CD14-positive monocyte (primary cell): ENCODE data around the gene TTC28. TPM values are rescaled to one million over a fixed set of nuclear protein-coding genes. Genes with fewer than 3 reads are reported as not detected.

Experiments used
- DNase-seq, 3 donors: peaks; one replicate each; pipeline ENCODE4 v3.0.0-alpha.2; 2011 to 2022
- H2AFZ ChIP-seq: 2 replicates; pipeline ENCODE4 v1.6.0; 2012; ENCODE audit warnings: mild to moderate bottlenecking, low read depth, low read length, inconsistent platforms; ENCODE audit not compliant: insufficient read depth, poor library complexity, severe bottlenecking
- H3K27ac ChIP-seq, 2 donors: 1 replicate in 1 of 2; 2 replicates in 1 of 2; pipeline ENCODE4 v1.5.1; 2012 to 2013; ENCODE audit warnings: low read length in 2 of 2, control low read depth in 1 of 2, inconsistent platforms in 1 of 2, low read depth in 1 of 2, mild to moderate bottlenecking in 1 of 2
- H3K27me3 ChIP-seq, 2 donors: one replicate each; pipeline versions ENCODE4 v1.6.0 to v1.6.1; 2011 to 2013; ENCODE audit warnings: low read length in 2 of 2; ENCODE audit not compliant: control insufficient read depth in 2 of 2, insufficient read depth in 2 of 2
- H3K36me3 ChIP-seq, 2 donors: replicated peaks in 1 of 2; 1 replicate in 1 of 2; 2 replicates in 1 of 2; pipeline versions ENCODE4 v1.5.1 to v1.6.1; 2012 to 2013; ENCODE audit warnings: low read length in 2 of 2, control low read depth in 1 of 2, inconsistent platforms in 1 of 2, mild to moderate bottlenecking in 1 of 2; ENCODE audit not compliant: insufficient read depth in 2 of 2, control insufficient read depth in 1 of 2
- H3K4me1 ChIP-seq, 2 donors: 1 replicate in 1 of 2; 2 replicates in 1 of 2; pipeline versions ENCODE4 v1.5.1 to v1.6.1; 2012 to 2013; ENCODE audit warnings: low read length in 2 of 2, control low read depth in 1 of 2, inconsistent platforms in 1 of 2, mild to moderate bottlenecking in 1 of 2, moderate library complexity in 1 of 2; ENCODE audit not compliant: insufficient read depth in 2 of 2, control insufficient read depth in 1 of 2
- H3K4me2 ChIP-seq: replicated peaks from 2 replicates; pipeline ENCODE3; 2012; ENCODE audit warnings: low read length, moderate library complexity, mild to moderate bottlenecking; ENCODE audit not compliant: poor library complexity, severe bottlenecking; ENCODE audit errors: extremely low read depth
- H3K4me3 ChIP-seq, 3 experiments: fragments of 200-600 bp in 1 of 3; sonication (generic) in 1 of 3; replicated peaks in 1 of 3; 1 replicate in 2 of 3; 2 replicates in 1 of 3; pipeline ENCODE4 v1.5.1; 2011 to 2013; ENCODE audit warnings: low read length in 3 of 3, mild to moderate bottlenecking in 3 of 3, control low read depth in 2 of 3, low read depth in 2 of 3, inconsistent platforms in 1 of 3, moderate library complexity in 1 of 3
- H3K79me2 ChIP-seq: 2 replicates; pipeline ENCODE4 v1.6.0; 2012; ENCODE audit warnings: mild to moderate bottlenecking, control low read depth, inconsistent platforms, low read length, moderate library complexity; ENCODE audit not compliant: insufficient read depth
- H3K9ac ChIP-seq: 2 replicates; pipeline ENCODE4 v1.6.0; 2017; ENCODE audit warnings: low read length, mild to moderate bottlenecking; ENCODE audit not compliant: insufficient read depth, poor library complexity, severe bottlenecking
- H3K9me3 ChIP-seq, 2 donors: replicated peaks in 1 of 2; 1 replicate in 1 of 2; 2 replicates in 1 of 2; pipeline versions ENCODE4 v1.5.1 to v1.6.1; 2012 to 2013; ENCODE audit warnings: low read length in 2 of 2, control low read depth in 1 of 2; ENCODE audit not compliant: control insufficient read depth in 1 of 2, insufficient read depth in 1 of 2
- H4K20me1 ChIP-seq: 2 replicates; pipeline ENCODE4 v1.6.0; 2012; ENCODE audit warnings: mild to moderate bottlenecking, low read length, control low read depth, moderate library complexity; ENCODE audit not compliant: insufficient read depth
- H3K27ac Mint-ChIP-seq, 7 donors: one replicate each; pipeline ENCODE4 v1.8.0; 2020; ENCODE audit warnings: mild to moderate bottlenecking in 7 of 7, mixed read lengths in 7 of 7, moderate library complexity in 6 of 7, inconsistent platforms in 2 of 7
- H3K27me3 Mint-ChIP-seq, 3 donors: one replicate each; pipeline ENCODE4 v1.8.0; 2021 to 2022; ENCODE audit warnings: low read depth in 3 of 3, mild to moderate bottlenecking in 3 of 3, mixed read lengths in 3 of 3, moderate library complexity in 3 of 3, inconsistent platforms in 1 of 3
- H3K36me3 Mint-ChIP-seq, 2 donors: one replicate each; pipeline ENCODE4 v1.8.0; 2020; ENCODE audit warnings: mixed read lengths in 2 of 2, inconsistent platforms in 1 of 2, mild to moderate bottlenecking in 1 of 2
- H3K4me1 Mint-ChIP-seq: one replicate; pipeline ENCODE4 v1.8.0; 2020; ENCODE audit warnings: mild to moderate bottlenecking, mixed read lengths
- H3K4me3 Mint-ChIP-seq, 2 donors: one replicate each; pipeline ENCODE4 v1.8.0; 2020; ENCODE audit warnings: mild to moderate bottlenecking in 2 of 2, mixed read lengths in 2 of 2, moderate library complexity in 1 of 2
- H3K9me3 Mint-ChIP-seq, 7 donors: one replicate each; pipeline ENCODE4 v1.8.0; 2020 to 2022; ENCODE audit warnings: mixed read lengths in 7 of 7, mild to moderate bottlenecking in 6 of 7, moderate library complexity in 6 of 7, inconsistent platforms in 2 of 7
- WGBS: methylation state at CpG from one replicate; pipeline ENCODE4 v1.1.5; 2013; ENCODE audit warnings: missing lambda C conversion rate; ENCODE audit not compliant: insufficient coverage; 5-methylcytosine and 5-hydroxymethylcytosine counted together
- intact Hi-C, 2 donors: fragments of 100-400 bp; cut with micrococcal nuclease; formaldehyde crosslinking; loops; one replicate each; pipeline versions ENCODE4 v1.15.0 to v1.15.1; 2023
- polyA plus RNA-seq, 3 donors: library from polyadenylated mRNA; depleted of rRNA in 1 of 3; unstranded in 2 of 3; stranded (reverse) in 1 of 3; fragments of 300-500 nt in 2 of 3; fragments of >200 nt in 1 of 3; fragmentation: Illumina TruSeq in 2 of 3; gene quantifications; 1 replicate in 2 of 3; 2 replicates in 1 of 3; pipeline ENCODE4 v1.2.3, GENCODE V29; 2012 to 2021
- TF ChIP-seq, protein P1 (sequence below): fragments of 200-600 bp; IDR thresholded peaks from one replicate; pipeline ENCODE4 v1.8.0; 2022; ENCODE audit warnings: antibody characterized with exemption, mild to moderate bottlenecking

Gene TTC28
- polyA plus RNA-seq, 3 donors = 0.24 to 0.61 TPM; not detected in 1

DNA sequence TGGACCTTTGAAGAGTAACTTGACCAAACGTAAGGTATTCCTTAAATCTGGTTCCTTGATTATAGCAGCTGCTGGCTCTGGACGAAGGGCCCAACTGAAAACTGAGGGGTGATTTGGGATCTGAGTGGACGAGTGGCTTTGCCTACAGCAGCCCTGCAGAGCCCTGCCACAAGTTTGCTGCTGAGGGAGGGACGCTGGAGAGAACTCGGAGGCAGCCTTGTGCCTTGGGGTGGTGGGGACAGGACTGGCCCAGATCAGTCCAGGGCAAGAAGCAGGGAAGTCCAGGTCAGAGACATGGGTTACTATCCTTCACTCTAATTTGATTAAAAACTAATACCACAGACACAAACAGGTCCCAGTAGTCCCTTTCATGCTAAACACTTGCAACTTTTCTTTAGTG, 671.0 kb downstream of the TTC28 start:
- H2AFZ ChIP-seq = no peak overlapping the region
- TF ChIP-seq, protein P1, sequence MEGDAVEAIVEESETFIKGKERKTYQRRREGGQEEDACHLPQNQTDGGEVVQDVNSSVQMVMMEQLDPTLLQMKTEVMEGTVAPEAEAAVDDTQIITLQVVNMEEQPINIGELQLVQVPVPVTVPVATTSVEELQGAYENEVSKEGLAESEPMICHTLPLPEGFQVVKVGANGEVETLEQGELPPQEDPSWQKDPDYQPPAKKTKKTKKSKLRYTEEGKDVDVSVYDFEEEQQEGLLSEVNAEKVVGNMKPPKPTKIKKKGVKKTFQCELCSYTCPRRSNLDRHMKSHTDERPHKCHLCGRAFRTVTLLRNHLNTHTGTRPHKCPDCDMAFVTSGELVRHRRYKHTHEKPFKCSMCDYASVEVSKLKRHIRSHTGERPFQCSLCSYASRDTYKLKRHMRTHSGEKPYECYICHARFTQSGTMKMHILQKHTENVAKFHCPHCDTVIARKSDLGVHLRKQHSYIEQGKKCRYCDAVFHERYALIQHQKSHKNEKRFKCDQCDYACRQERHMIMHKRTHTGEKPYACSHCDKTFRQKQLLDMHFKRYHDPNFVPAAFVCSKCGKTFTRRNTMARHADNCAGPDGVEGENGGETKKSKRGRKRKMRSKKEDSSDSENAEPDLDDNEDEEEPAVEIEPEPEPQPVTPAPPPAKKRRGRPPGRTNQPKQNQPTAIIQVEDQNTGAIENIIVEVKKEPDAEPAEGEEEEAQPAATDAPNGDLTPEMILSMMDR = no peak
- H3K4me1 ChIP-seq = peaks cover 0 to 2% of the 10 kb centered on the region in 2 donors

DNA sequence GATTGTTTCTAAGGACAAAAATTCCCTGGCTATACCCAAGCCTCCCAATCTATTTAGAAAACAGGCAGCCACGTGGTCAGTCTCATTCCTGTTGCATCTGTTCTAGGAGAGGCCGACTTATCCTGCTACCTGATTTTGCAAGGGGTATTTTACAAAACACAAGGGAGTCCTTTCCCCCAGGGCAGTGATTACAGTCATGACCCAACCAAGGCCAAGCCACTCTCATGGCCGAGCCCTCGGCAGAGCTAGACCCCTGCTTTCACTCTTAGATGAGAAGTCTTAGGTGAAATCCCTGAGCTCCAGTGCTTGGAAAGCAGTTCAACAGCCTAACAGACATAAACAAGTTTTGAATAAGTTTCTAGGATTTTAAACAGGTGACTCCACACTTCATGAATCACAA, 671.6 kb downstream of the TTC28 start:
- intact Hi-C loops = loop anchor here (2.0 to 5.0 kb wide), 3 partner anchors 121 to 1251 kb away; no protein-coding TSS in a partner anchor
- Histone ChIP-seq H3K27me3 (no peaks in the 10 kb centered on the region), H3K36me3 (no peaks in the 10 kb centered on the region), H4K20me1 (no peaks in the 10 kb centered on the region), H2AFZ (no peak overlapping the region), H3K27ac (no peak overlapping the region), H3K4me3 (no peak overlapping the region), H3K9ac (no peak overlapping the region), H3K79me2 (no peaks in the 10 kb centered on the region), H3K4me1 (peaks cover 5 to 8% of the 10 kb centered on the region in 2 donors), H3K9me3 (no peaks in the 10 kb centered on the region), H3K4me2 (no peak overlapping the region)
- H3K27me3 Mint-ChIP-seq = no peaks in the 10 kb centered on the region
- H3K36me3 Mint-ChIP-seq = no peaks in the 10 kb centered on the region
- no CpG with 5 or more reads among the region's 4 CpGs for WGBS
- TF ChIP-seq, protein P1 = no peak
- no peaks in the 10 kb centered on the region for H3K9me3 Mint-ChIP-seq
- H3K4me3 Mint-ChIP-seq = no peak overlapping the region
- no peak overlapping the region for H3K27ac Mint-ChIP-seq
- H3K4me1 Mint-ChIP-seq = peaks cover 8% of the 10 kb centered on the region
- DNase-seq = no peak

More for the DNA sequence above, 671.0 kb downstream of the TTC28 start:
- Mint-ChIP-seq H3K36me3 (no peaks in the 10 kb centered on the region), H3K9me3 (no peaks in the 10 kb centered on the region), H3K4me3 (no peak overlapping the region), H3K27me3 (no peaks in the 10 kb centered on the region), H3K27ac (no peak overlapping the region), H3K4me1 (peaks cover 2% of the 10 kb centered on the region)
- Histone ChIP-seq H3K27ac (no peak overlapping the region), H3K4me2 (no peak overlapping the region), H3K79me2 (no peaks in the 10 kb centered on the region), H3K36me3 (no peaks in the 10 kb centered on the region), H3K9ac (no peak overlapping the region), H3K4me3 (no peak overlapping the region), H3K9me3 (no peaks in the 10 kb centered on the region), H4K20me1 (no peaks in the 10 kb centered on the region), H3K27me3 (no peaks in the 10 kb centered on the region)
- intact Hi-C loops = loop anchor here (2.0 to 5.0 kb wide), 3 partner anchors 122 to 1251 kb away; no protein-coding TSS in a partner anchor
- 94% methylated on average over 4 of the region's 5 CpGs for WGBS
- DNase-seq = no peak
